CD4-positive, alpha-beta T cell (primary cell): ENCODE measurements around the gene CCNB2. TPM values are rescaled to one million over a fixed set of nuclear protein-coding genes. Genes with fewer than 3 reads are reported as not detected.
A peak's percentile ranks its signal among the peaks of the same experiment; 100 is the strongest.

Source experiments
- ATAC-seq: fragments of 200-7000 bp; cut with Tn5 transposase; one replicate; pipeline ENCODE4 v1.10.0; 2022; ENCODE audit warnings: mild to moderate bottlenecking; ENCODE audit not compliant: poor library complexity
- CTCF ChIA-PET: fragments of 350-600 bp; sonication (Branson Sonifier 250); formaldehyde crosslinking; loops from one replicate; lab custom pipeline; 2021; ENCODE audit warnings: antibody characterized with exemption, inconsistent platforms; lab: Charles Lee
- POLR2A ChIA-PET: fragments of 350-600 bp; sonication (Branson Sonifier 250); formaldehyde crosslinking; loops from one replicate; lab custom pipeline; 2021; ENCODE audit warnings: antibody characterized with exemption, inconsistent platforms; lab: Charles Lee
- DNase-seq, 14 experiments: peaks; one replicate each; pipeline ENCODE4 v3.0.0-alpha.2; 2013 to 2020; ENCODE audit warnings: mixed read lengths in 2 of 14
- H3K27ac ChIP-seq, 2 donors: one replicate each; pipeline versions ENCODE4 v1.5.1 to v1.7.0; 2013; ENCODE audit warnings: low read length in 2 of 2, low read depth in 1 of 2, mild to moderate bottlenecking in 1 of 2
- H3K27me3 ChIP-seq, 2 experiments: 1 replicate in 1 of 2; 2 replicates in 1 of 2; pipeline versions ENCODE4 v1.6.1 to v1.7.0; 2013; ENCODE audit warnings: low read length in 2 of 2, control low read depth in 1 of 2, mild to moderate bottlenecking in 1 of 2, moderate library complexity in 1 of 2; ENCODE audit not compliant: insufficient read depth in 2 of 2, control insufficient read depth in 1 of 2
- H3K36me3 ChIP-seq: one replicate; pipeline ENCODE4 v1.6.1; 2013; ENCODE audit warnings: low read length, control low read depth; ENCODE audit not compliant: insufficient read depth
- H3K4me1 ChIP-seq: one replicate; pipeline ENCODE4 v1.6.1; 2013; ENCODE audit warnings: low read length, control low read depth; ENCODE audit not compliant: insufficient read depth
- H3K4me3 ChIP-seq: one replicate; pipeline ENCODE4 v1.5.1; 2013; ENCODE audit warnings: mild to moderate bottlenecking, low read length, moderate library complexity
- H3K9me3 ChIP-seq, 2 experiments: 1 replicate in 1 of 2; 2 replicates in 1 of 2; pipeline versions ENCODE4 v1.6.1 to v1.7.0; 2013; ENCODE audit warnings: low read length in 2 of 2, mild to moderate bottlenecking in 2 of 2, control low read depth in 1 of 2, moderate library complexity in 1 of 2; ENCODE audit not compliant: control insufficient read depth in 1 of 2, insufficient read depth in 1 of 2
- H3K27ac Mint-ChIP-seq: one replicate; pipeline ENCODE4 v1.8.0; 2020; ENCODE audit warnings: mixed read lengths
- H3K27me3 Mint-ChIP-seq: one replicate; pipeline ENCODE4 v1.8.0; 2021; ENCODE audit warnings: mixed read lengths
- H3K36me3 Mint-ChIP-seq: one replicate; pipeline ENCODE4 v1.8.0; 2021; ENCODE audit warnings: low read depth, mixed read lengths
- H3K4me1 Mint-ChIP-seq: one replicate; pipeline ENCODE4 v1.8.0; 2021; ENCODE audit warnings: low read depth, mixed read lengths
- H3K4me3 Mint-ChIP-seq: one replicate; pipeline ENCODE4 v1.8.0; 2020; ENCODE audit warnings: mild to moderate bottlenecking, mixed read lengths
- H3K9me3 Mint-ChIP-seq: one replicate; pipeline ENCODE4 v1.8.0; 2020; ENCODE audit warnings: mixed read lengths
- CTCF ChIP-seq: fragments of 200-600 bp; IDR thresholded peaks from one replicate; pipeline ENCODE4 v1.8.0; 2022; ENCODE audit warnings: antibody characterized with exemption, mild to moderate bottlenecking
- intact Hi-C, 2 experiments: fragments of 100-400 bp; cut with DNase I in 1 of 2; cut with micrococcal nuclease in 1 of 2; formaldehyde crosslinking; loops; one replicate each; pipeline versions ENCODE4 v1.15.1 to v1.9.0; 2023 to 2025; cut with DNase I, micrococcal nuclease
- total RNA-seq, 174 experiments: library from RNA in 2 of 174; stranded (reverse) in 2 of 174; gene quantifications; one replicate each; pipeline ENCODE4 v1.2.3 and lab custom pipeline; 2021 to 2026

CCNB2 gene
- total RNA-seq, 2 experiments from 2014 or later, result 0.85 TPM; not detected in 1

- H3K4me3 ChIP-seq, result no peak overlapping the region
- no peaks in the 10 kb centered on the region for H3K27me3 ChIP-seq
- no peak for TF ChIP-seq CTCF
- H3K9me3 ChIP-seq, result no peaks in the 10 kb centered on the region
- ChIA-PET CTCF (no interaction called here), POLR2A (no interaction called here)
- intact Hi-C loops, result no loop called here
- no peaks in the 10 kb centered on the region for H3K4me1 ChIP-seq
- no peak for ATAC-seq
- H3K27ac Mint-ChIP-seq, result peak overlapping the region; percentile 25
- H3K4me3 Mint-ChIP-seq, result no peak overlapping the region
- H3K36me3 ChIP-seq, result peaks cover 83% of the 10 kb centered on the region
- no peaks in the 10 kb centered on the region for H3K27me3 Mint-ChIP-seq
- H3K27ac ChIP-seq, result no peak overlapping the region
- no peak for DNase-seq
- H3K36me3 Mint-ChIP-seq, result peaks cover 94% of the 10 kb centered on the region
- no peaks in the 10 kb centered on the region for H3K4me1 Mint-ChIP-seq
- no peaks in the 10 kb centered on the region for H3K9me3 Mint-ChIP-seq
Measured at GRCh38 chr15:59087731-59088130, 17.2 kb upstream of the CCNB2 start.

- H3K4me3 Mint-ChIP-seq, result no peak overlapping the region
- POLR2A ChIA-PET, result no interaction called here
- H3K27me3 Mint-ChIP-seq, result no peaks in the 10 kb centered on the region
- H3K4me1 ChIP-seq, result no peaks in the 10 kb centered on the region
- no peak for TF ChIP-seq CTCF
- H3K27me3 ChIP-seq, result no peaks in the 10 kb centered on the region
- peaks cover 83% of the 10 kb centered on the region for H3K36me3 Mint-ChIP-seq
- no peaks in the 10 kb centered on the region for H3K9me3 Mint-ChIP-seq
- DNase-seq, result no peak
- H3K9me3 ChIP-seq, result no peaks in the 10 kb centered on the region
- intact Hi-C loops, result no loop called here
- H3K36me3 ChIP-seq, result peaks cover 75% of the 10 kb centered on the region
- no peak overlapping the region for H3K4me3 ChIP-seq
- H3K4me1 Mint-ChIP-seq, result peaks cover under 1% of the 10 kb centered on the region
- H3K27ac Mint-ChIP-seq, result no peak overlapping the region
- ATAC-seq, result no peak
- CTCF ChIA-PET, result no interaction called here
- H3K27ac ChIP-seq, result no peak overlapping the region
Measured at GRCh38 chr15:59094077-59094476, 10.9 kb upstream of the CCNB2 start.

GRCh38 chr15:59096429-59096828 lies 8.5 kb upstream of the CCNB2 start:
- no peak overlapping the region for H3K27ac Mint-ChIP-seq
- no peaks in the 10 kb centered on the region for H3K4me1 ChIP-seq

More at GRCh38 chr15:59096429-59096828, 8.5 kb upstream of the CCNB2 start:
- H3K9me3 Mint-ChIP-seq, result no peaks in the 10 kb centered on the region
- peaks cover 63% of the 10 kb centered on the region for H3K36me3 Mint-ChIP-seq
- no peak overlapping the region for H3K4me3 Mint-ChIP-seq
- TF ChIP-seq CTCF, result no peak
- intact Hi-C loops, result no loop called here
- no peak for DNase-seq
- peaks cover 8% of the 10 kb centered on the region for H3K4me1 Mint-ChIP-seq
- ChIA-PET POLR2A (no interaction called here), CTCF (no interaction called here)
- Histone ChIP-seq H3K9me3 (no peaks in the 10 kb centered on the region), H3K27ac (no peak overlapping the region), H3K27me3 (no peaks in the 10 kb centered on the region), H3K4me3 (no peak overlapping the region), H3K36me3 (peaks cover 54% of the 10 kb centered on the region)
- ATAC-seq, result no peak
- H3K27me3 Mint-ChIP-seq, result no peaks in the 10 kb centered on the region
